ENCODE measurements around the gene SNRPD3. TPM values are rescaled to one million over a fixed set of nuclear protein-coding genes. Genes with fewer than 3 reads are reported as not detected.

SNRPD3 gene
- total and polyA plus RNA-seq, 9 of the 15 experiments (the other 6 are each of a cell fraction or from before 2014, with no cell fraction given): 131 to 366 (median 274) TPM

DNA sequence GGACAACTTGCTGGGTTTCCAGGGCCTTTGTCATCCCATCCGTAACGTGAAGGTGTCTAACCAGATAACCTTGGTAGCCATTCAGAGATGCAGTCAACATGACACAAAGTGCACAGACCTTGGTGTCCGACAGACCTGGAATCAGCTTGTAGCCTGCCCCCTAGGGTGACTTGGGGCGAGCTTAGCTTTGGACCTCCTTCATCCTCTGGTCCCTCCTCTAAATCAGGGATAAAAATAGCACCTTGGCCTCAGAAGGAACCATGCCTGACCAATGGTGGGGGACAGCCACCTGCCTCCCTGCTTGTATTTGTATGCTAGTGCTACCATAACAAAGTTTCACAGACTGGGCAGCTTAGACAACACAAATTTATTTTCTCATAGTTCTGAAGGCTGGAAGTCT is 3.7 kb downstream of the SNRPD3 start:
- CTCF ChIA-PET (ENCODE audit: low intra/inter-chr PET ratio): no interaction called here
- TF ChIP-seq HMG20A (CRISPR knock-in tag; conservative IDR thresholded peaks at IDR 0.05): no peak
- TF ChIP-seq TBP (optimal IDR thresholded peaks at IDR 0.05; ENCODE audit: low read depth, low read length): no peak
- no peak for TF ChIP-seq TAF1 (IDR thresholded peaks at IDR 0.05; ENCODE audit: control insufficient read depth, extremely low read depth, insufficient read depth, low read length, severe bottlenecking)
- TF ChIP-seq ZNF197 (CRISPR knock-in tag; IDR thresholded peaks at IDR 0.05; ENCODE audit: low read depth): no peak
- no peak for TF ChIP-seq ZNF407 (IDR thresholded peaks at IDR 0.05; ENCODE audit: low read depth)
- TF ChIP-seq PRPF4 (IDR thresholded peaks at IDR 0.05; ENCODE audit: insufficient read depth, low read depth, low read length, poor library complexity, severe bottlenecking): no peak
- no peak for TF ChIP-seq SMARCA4 (IDR thresholded peaks at IDR 0.05)
- no peak for TF ChIP-seq MEF2D (tag; conservative IDR thresholded peaks at IDR 0.05; ENCODE audit: low read depth)
- no peak for TF ChIP-seq POLR2B (IDR thresholded peaks at IDR 0.05; ENCODE audit: low read depth, partially characterized antibody)
- no peak for TF ChIP-seq KAT2B (IDR thresholded peaks at IDR 0.05; ENCODE audit: low read depth, low read length)
- TF ChIP-seq, protein P1, sequence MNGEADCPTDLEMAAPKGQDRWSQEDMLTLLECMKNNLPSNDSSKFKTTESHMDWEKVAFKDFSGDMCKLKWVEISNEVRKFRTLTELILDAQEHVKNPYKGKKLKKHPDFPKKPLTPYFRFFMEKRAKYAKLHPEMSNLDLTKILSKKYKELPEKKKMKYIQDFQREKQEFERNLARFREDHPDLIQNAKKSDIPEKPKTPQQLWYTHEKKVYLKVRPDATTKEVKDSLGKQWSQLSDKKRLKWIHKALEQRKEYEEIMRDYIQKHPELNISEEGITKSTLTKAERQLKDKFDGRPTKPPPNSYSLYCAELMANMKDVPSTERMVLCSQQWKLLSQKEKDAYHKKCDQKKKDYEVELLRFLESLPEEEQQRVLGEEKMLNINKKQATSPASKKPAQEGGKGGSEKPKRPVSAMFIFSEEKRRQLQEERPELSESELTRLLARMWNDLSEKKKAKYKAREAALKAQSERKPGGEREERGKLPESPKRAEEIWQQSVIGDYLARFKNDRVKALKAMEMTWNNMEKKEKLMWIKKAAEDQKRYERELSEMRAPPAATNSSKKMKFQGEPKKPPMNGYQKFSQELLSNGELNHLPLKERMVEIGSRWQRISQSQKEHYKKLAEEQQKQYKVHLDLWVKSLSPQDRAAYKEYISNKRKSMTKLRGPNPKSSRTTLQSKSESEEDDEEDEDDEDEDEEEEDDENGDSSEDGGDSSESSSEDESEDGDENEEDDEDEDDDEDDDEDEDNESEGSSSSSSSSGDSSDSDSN (IDR thresholded peaks at IDR 0.05; ENCODE audit: borderline replicate concordance in 1 of 2, low read depth in 2 of 2, low read length in 2 of 2): no peak
- TF ChIP-seq TRIM24 (IDR thresholded peaks at IDR 0.05): no peak
- no peak for TF ChIP-seq NR2C2 (CRISPR knock-in tag; IDR thresholded peaks at IDR 0.05)
- TF ChIP-seq NR2C2 (tag; IDR thresholded peaks at IDR 0.05): no peak

More for the DNA sequence above, 3.7 kb downstream of the SNRPD3 start:
- BruUV-seq (replicated peaks): no TSS peak
- no peak overlapping the region for H3K27ac ChIP-seq (ENCODE audit: extremely low read depth, low read depth, low read length)
- H4K20me1 ChIP-seq (replicated peaks; ENCODE audit: control insufficient read depth, insufficient read depth, low read length): peaks cover 11% of the 10 kb centered on the region
- no peak overlapping the region for H3K4me3 ChIP-seq
- DNase-seq (ENCODE audit: extremely low read depth in 1 of 4, low spot score in 3 of 4): peak in 1 of 4 experiments; percentile 10
- H3K4me1 ChIP-seq (replicated peaks in 1 of 2; ENCODE audit: control insufficient read depth in 2 of 2, insufficient read depth in 2 of 2, low read length in 2 of 2): peaks cover 11 to 13% of the 10 kb centered on the region in 2 experiments; a peak in 4 of 5 replicates
- H3K36me3 ChIP-seq (ENCODE audit: control insufficient read depth, insufficient read depth, low read length): peaks cover 66% of the 10 kb centered on the region
- no peak for FAIRE-seq
- POLR2A ChIA-PET: interaction anchor here (1.8 kb wide), 1 partner anchor 10 kb away, joined by 4 read pairs; no protein-coding TSS in a partner anchor
- no peaks in the 10 kb centered on the region for H3K27me3 ChIP-seq (ENCODE audit: control insufficient read depth in 2 of 2, insufficient read depth in 2 of 2, low read length in 2 of 2)
- intact Hi-C loops (cut with micrococcal nuclease) (no loop called here), in situ Hi-C loops (cut with MboI) (no loop called here)
- ATAC-seq: no peak
- no peak overlapping the region for H2AFZ ChIP-seq (ENCODE audit: low read depth, low read length)
- no peak overlapping the region for H3K4me2 ChIP-seq (ENCODE audit: insufficient read depth, low read length)
- peaks cover 88% of the 10 kb centered on the region for H3K79me2 ChIP-seq (ENCODE audit: control insufficient read depth, insufficient read depth, low read length)
- 56% methylated on average over 4 of the region's 4 CpGs for WGBS (ENCODE audit: insufficient coverage, low coverage, missing lambda C conversion rate)
- no peak overlapping the region for H3K9ac ChIP-seq (ENCODE audit: insufficient read depth in 1 of 2, low read depth in 2 of 2, low read length in 2 of 2)
- no peaks in the 10 kb centered on the region for H3K9me3 ChIP-seq (replicated peaks; ENCODE audit: control insufficient read depth, insufficient read depth, low read depth, low read length)
- H3K9me1 ChIP-seq (ENCODE audit: control insufficient read depth, insufficient read depth, low read length): no peaks in the 10 kb centered on the region
